Lower leg skin (tissue), 4 donors: ENCODE data around the gene PEG3. TPM values are rescaled to one million over a fixed set of nuclear protein-coding genes. Genes with fewer than 3 reads are reported as not detected.
A peak's percentile ranks its signal among the peaks of the same experiment; 100 is the strongest.

Source experiments
- DNase-seq, 2 donors: peaks; one replicate each; pipeline ENCODE4 v3.0.0-alpha.2; 2019; ENCODE audit warnings: low spot score in 2 of 2
- H3K4me3 ChIP-seq: fragments of 200-600 bp; sonication (generic); 2 replicates; pipeline ENCODE4 v1.5.1; 2017; ENCODE audit warnings: mild to moderate bottlenecking, low read depth; ENCODE audit not compliant: poor library complexity, severe bottlenecking
- CTCF ChIP-seq, 3 donors: fragments of 450-650 bp; IDR thresholded peaks; one replicate each; pipeline ENCODE4 v1.5.1; 2016; ENCODE audit warnings: antibody characterized with exemption in 3 of 3, mild to moderate bottlenecking in 3 of 3, moderate library complexity in 2 of 3
- POLR2A ChIP-seq, 2 donors: fragments of 450-650 bp; IDR thresholded peaks; one replicate each; pipeline ENCODE4 v1.6.1; 2016 to 2017; ENCODE audit warnings: antibody characterized with exemption in 2 of 2, mild to moderate bottlenecking in 1 of 2, moderate library complexity in 1 of 2
- WGBS, 2 donors: methylation state at CpG; one replicate each; pipeline ENCODE4 v1.1.5; 2018; 5-methylcytosine and 5-hydroxymethylcytosine counted together
- intact Hi-C: fragments of 100-400 bp; cut with DNase I; formaldehyde crosslinking; loops from one replicate; pipeline ENCODE4 v1.15.0; 2023; ENCODE audit warnings: low total_unique reads
- total RNA-seq, 4 donors: library from RNA; depleted of rRNA; stranded (reverse); fragments of >200 nt; gene quantifications; one replicate each; pipeline ENCODE4 v1.1.0, GENCODE V29; 2016

Gene PEG3
- total RNA-seq, 4 donors from 2014 or later = 1.4 to 7.6 (median 3.6) TPM

GRCh38 chr19:56842412-56842811 lies 1.9 kb upstream of the PEG3 start:
- 70 to 78% methylated on average over 1 of the region's 1 CpG for WGBS, 2 donors
- TF ChIP-seq CTCF (IDR thresholded peaks at IDR 0.05) (no peak), POLR2A (IDR thresholded peaks at IDR 0.05) (no peak)
- intact Hi-C loops = no loop called here

GRCh38 chr19:56841193-56841543 lies 642 bp upstream of the PEG3 start:
- 36 to 48% methylated on average over 12 of the region's 12 CpGs for WGBS, 2 donors
- TF ChIP-seq POLR2A (IDR thresholded peaks at IDR 0.05) (no peak), CTCF (IDR thresholded peaks at IDR 0.05) (no peak)
- H3K4me3 ChIP-seq = no peak overlapping the region
- DNase-seq = no peak
- intact Hi-C loops = no loop called here

More at GRCh38 chr19:56842412-56842811, 1.9 kb upstream of the PEG3 start:
- H3K4me3 ChIP-seq = no peak overlapping the region
- no peak for DNase-seq

GRCh38 chr19:56839652-56840450 lies 675 bp downstream of the PEG3 start:
- peak; percentile 89 to 97 for DNase-seq
- H3K4me3 ChIP-seq = peak overlapping the region; percentile 18
- intact Hi-C loops = no loop called here
- WGBS, 2 donors = 60 to 62% methylated on average over 26 to 38 of the region's 48 CpGs
- no peak for TF ChIP-seq CTCF (IDR thresholded peaks at IDR 0.05)
- no peak for TF ChIP-seq POLR2A (IDR thresholded peaks at IDR 0.05)

GRCh38 chr19:56838909-56839651 lies 1.4 kb downstream of the PEG3 start:
- intact Hi-C loops = no loop called here
- H3K4me3 ChIP-seq = no peak overlapping the region
- WGBS, 2 donors = 53 to 54% methylated on average over 34 of the region's 34 CpGs
- peak; percentile 92 to 97 for DNase-seq
- TF ChIP-seq CTCF (IDR thresholded peaks at IDR 0.05) (no peak), POLR2A (IDR thresholded peaks at IDR 0.05) (no peak)

GRCh38 chr19:56838024-56838908 lies 2.3 kb downstream of the PEG3 start:
- TF ChIP-seq POLR2A (IDR thresholded peaks at IDR 0.05) = no peak
- TF ChIP-seq CTCF (IDR thresholded peaks at IDR 0.05) = no peak
- 45 to 63% methylated on average over 31 to 44 of the region's 44 CpGs for WGBS, 2 donors

More at GRCh38 chr19:56838024-56838908, 2.3 kb downstream of the PEG3 start:
- DNase-seq = peak; percentile 25 to 89
- intact Hi-C loops = no loop called here
- peak overlapping the region; percentile 8 for H3K4me3 ChIP-seq
